Motor neuron (in vitro differentiated cells): ENCODE data around the gene WDR91. TPM values are rescaled to one million over a fixed set of nuclear protein-coding genes. Genes with fewer than 3 reads are reported as not detected.
"Not testable (repeated sequence)": the region's sequence is repeated elsewhere in the genome, so short reads cannot be mapped to it uniquely, and the experiment has no call there.

Experiments used
- ATAC-seq, 8 experiments: fragments of 200-7000 bp; cut with Tn5 transposase; replicated peaks in 6 of 8; 2 replicates each; pipeline ENCODE4 v1.8.0; 2021; ENCODE audit warnings: mild to moderate bottlenecking in 8 of 8, moderate library complexity in 8 of 8
- H3K27ac ChIP-seq, 2 donors: fragments of 250-450 bp; sonication (Bioruptor Pico); 2 replicates each; pipeline ENCODE4 v1.9.0; 2021; ENCODE audit warnings: antibody characterized with exemption in 2 of 2, mild to moderate bottlenecking in 2 of 2, moderate library complexity in 1 of 2
- H3K4me1 ChIP-seq, 2 donors: fragments of 250-450 bp; sonication (Bioruptor Pico); replicated peaks in 1 of 2; 2 replicates each; pipeline ENCODE4 v1.6.1; 2021; ENCODE audit warnings: antibody characterized with exemption in 2 of 2, mild to moderate bottlenecking in 2 of 2, moderate library complexity in 1 of 2
- H3K4me3 ChIP-seq, 5 donors: fragments of 250-450 bp; sonication (Bioruptor Pico); 2 replicates each; pipeline ENCODE4 v1.9.0; 2021; ENCODE audit warnings: antibody characterized with exemption in 5 of 5, mild to moderate bottlenecking in 5 of 5, moderate library complexity in 4 of 5
- WGBS, 10 experiments: fragments of 450-650 bp; shearing (Covaris generic); methylation state at CpG; one replicate each; pipeline ENCODE4 v1.0.0; 2022; 5-methylcytosine and 5-hydroxymethylcytosine counted together
- in situ Hi-C, 9 experiments: fragments of 400-800 bp; cut with MboI; loops; one replicate each; pipeline ENCODE4 v1.15.0; 2021; ENCODE audit warnings: low sequenced_read_pairs in 9 of 9, low pct_unique_long_range_greater_than_20kb in 2 of 9; ENCODE audit not compliant: unreplicated experiment in 9 of 9
- total RNA-seq, 8 experiments: library from RNA; unstranded; fragments of 300-600 nt; gene quantifications; 2 replicates each; pipeline versions ENCODE4 v1.2.3 to v1.2.4, GENCODE V29; 2022

Gene WDR91
- total RNA-seq, 8 experiments from 2014 or later: 6.3 to 19.6 (median 12.3) TPM

DNA sequence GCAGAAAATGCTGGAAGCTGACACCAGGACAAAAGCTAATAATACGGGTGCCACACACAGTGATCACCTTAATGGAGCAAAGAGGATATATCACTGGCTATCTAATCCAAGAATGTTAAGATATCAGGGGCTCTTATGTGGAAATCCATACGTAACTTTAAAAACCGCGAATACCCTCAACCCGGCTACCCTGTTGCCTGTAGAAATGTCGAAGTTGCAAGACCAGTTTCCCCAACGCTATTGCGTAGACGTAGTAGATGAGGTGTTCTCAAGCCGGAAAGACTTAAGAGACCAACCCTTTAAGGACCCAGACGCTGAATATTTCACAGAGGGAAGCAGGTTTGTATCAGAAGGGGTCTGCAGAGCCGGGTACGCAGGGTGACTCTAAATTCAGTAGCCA is 33.0 kb downstream of the WDR91 start:
- in situ Hi-C loops: no loop called here
- 17 to 100% (median 83%) methylated on average over 1 to 12 of the region's 13 CpGs; no CpG with 5 or more reads in 2 of the 10 experiments for WGBS, 10 experiments

DNA sequence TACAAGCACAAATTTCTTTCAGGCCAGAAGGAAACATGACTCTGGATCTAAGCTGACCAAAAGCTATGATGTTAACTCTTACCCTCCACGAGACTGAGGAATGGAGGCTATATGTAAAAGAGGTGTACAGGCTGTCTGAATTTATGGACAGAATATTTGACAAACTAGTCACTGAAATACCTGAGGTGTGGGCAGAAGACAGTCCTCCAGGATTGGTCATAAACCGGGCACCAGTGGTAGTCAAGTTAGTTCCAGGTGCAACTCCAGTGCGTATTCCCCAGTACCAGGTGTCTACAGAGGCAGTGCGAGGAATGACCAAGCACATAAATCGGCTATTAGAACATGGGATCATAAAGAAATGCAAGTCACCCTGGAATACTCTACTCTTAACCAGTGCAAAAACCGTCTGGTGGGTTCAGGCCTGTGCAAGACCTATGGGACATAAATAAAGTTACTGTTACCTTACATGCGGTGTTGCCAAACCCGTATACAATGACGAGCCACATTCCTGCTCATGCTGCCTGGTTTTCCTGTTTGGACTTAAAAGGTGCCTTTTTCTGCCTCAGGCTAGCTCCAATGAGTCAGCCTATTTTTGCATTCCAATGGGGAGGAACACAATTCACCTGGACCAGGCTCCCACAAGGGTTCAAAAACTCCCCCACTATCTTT is 34.2 kb downstream of the WDR91 start:
- Histone ChIP-seq H3K4me3 (no peak overlapping the region), H3K27ac (no peak overlapping the region), H3K4me1 (no peaks in the 10 kb centered on the region)
- in situ Hi-C loops: no loop called here
- ATAC-seq: no peak
- WGBS, 10 experiments: 67 to 100% (median 84%) methylated on average over 1 to 6 of the region's 9 CpGs; no CpG with 5 or more reads in 3 of the 10 experiments

More for the DNA sequence above, 33.0 kb downstream of the WDR91 start:
- no peak overlapping the region for H3K27ac ChIP-seq
- ATAC-seq: no peak
- H3K4me3 ChIP-seq: no peak overlapping the region
- no peaks in the 10 kb centered on the region for H3K4me1 ChIP-seq

DNA sequence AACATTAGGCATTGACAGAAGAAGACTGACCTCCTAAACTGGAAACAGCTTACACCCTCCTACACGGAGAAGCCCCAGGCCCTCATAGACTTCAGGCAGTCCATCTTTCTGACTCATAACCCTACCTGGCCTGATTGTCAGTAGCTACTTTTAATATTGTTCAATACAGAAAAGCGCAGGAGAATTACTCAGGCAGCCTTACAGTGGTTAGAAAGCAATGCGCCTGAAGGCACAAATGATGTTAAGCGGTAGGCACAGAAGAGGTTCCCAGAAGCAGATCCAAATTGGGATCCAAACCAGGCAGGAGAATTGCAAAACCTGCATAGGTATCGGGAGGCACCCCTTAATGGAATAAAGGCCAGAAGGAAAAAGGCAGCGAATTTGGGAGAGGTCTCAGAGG is 35.4 kb downstream of the WDR91 start:
- Histone ChIP-seq H3K4me1 (no peaks in the 10 kb centered on the region), H3K4me3 (no peak overlapping the region), H3K27ac (no peak overlapping the region)
- ATAC-seq: no peak
- in situ Hi-C loops: no loop called here
- 72 to 100% (median 89%) methylated on average over 1 to 6 of the region's 6 CpGs; no CpG with 5 or more reads in 2 of the 10 experiments for WGBS, 10 experiments

DNA sequence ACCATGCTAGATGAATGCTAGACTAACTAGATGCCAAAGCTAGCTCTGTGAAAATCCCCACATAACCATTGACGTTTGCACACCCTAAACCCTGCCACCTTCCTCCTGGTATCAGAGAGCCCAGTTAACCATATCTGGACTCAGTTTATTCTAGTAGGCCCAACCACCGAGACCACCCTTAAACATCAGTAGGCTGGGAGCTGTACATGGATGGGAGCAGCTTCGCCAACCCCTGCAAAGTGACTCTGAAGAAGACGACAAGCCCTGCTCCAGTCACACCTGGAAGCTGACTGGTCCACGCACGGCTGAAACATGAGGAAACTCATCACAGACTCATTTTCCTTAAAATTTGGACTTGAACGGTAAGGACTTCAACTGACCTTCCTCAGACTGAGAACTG is 36.4 kb downstream of the WDR91 start:
- Histone ChIP-seq H3K27ac (no peak overlapping the region), H3K4me1 (no peaks in the 10 kb centered on the region), H3K4me3 (no peak overlapping the region)
- ATAC-seq: no peak
- WGBS, 10 experiments: 20 to 100% (median 100%) methylated on average over 1 to 4 of the region's 7 CpGs; no CpG with 5 or more reads in 3 of the 10 experiments
- in situ Hi-C loops: loop anchor here in 2 of 9 experiments (25.0 kb wide), 2 partner anchors 188 to 213 kb away; partner anchors contain the start of gene AGBL3 (in 1 of the 2)

DNA sequence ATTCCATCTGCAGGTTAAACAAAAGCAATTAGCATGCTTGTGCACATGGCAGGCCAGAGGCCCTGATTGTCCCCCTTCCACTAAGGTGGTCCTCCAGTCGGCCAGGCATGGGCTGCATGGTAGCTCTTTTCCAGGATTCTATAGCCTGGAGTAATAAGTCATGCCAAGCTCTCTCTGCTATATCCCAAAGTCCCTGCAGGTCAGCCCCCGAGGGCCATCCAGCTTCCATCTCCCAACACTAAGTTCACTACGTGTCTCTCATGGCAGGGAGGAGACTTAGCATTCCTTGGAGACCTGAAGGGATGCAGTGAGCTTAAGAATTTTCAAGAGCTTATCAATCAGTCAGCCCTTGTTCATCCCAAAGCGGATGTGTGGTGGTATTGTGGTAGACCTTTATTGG is 37.4 kb downstream of the WDR91 start:
- not testable (repeated sequence) for H3K4me1 ChIP-seq, H3K27ac ChIP-seq, ATAC-seq, H3K4me3 ChIP-seq
- WGBS, 10 experiments: 80 to 100% (median 100%) methylated on average over 1 to 3 of the region's 4 CpGs; no CpG with 5 or more reads in 3 of the 10 experiments
- in situ Hi-C loops: loop anchor here in 2 of 9 experiments (25.0 kb wide), 2 partner anchors 187 to 212 kb away; partner anchors contain the start of gene AGBL3 (in 1 of the 2)

DNA sequence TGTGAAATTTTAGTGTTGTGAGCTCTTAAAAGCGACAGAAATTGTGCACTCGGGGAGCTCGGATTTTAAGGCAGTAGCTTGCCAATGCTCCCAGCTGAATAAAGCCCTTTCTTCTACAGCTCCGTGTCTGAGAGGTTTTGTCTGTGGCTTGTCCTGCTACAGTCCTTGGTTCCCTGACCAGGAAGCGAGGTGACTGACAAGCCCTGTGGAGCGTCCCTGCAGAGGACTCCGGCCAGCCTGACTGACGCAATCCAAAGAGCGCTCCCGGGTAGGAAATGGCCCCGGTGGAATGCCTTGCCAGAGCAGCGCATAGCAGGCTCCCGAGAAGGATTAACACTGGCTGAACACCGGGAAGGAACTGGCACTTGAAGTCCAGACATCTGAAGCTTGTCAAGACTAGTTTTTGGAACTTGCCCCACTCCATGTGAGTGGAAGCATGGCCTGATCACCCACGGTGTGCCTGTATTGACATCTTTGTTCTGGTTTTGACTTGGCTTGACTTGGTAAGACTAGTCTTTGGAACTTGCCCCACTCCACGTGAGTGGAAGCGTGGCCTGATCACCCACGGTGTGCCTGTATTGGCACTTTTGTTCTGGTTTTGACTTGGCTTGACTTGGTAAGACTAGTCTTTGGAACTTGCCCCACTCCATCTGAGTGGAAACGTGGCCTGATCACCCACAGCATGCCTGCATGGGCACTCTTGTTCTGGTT is 39.6 kb downstream of the WDR91 start:
- in situ Hi-C loops: loop anchor here in 2 of 9 experiments (25.0 kb wide), 2 partner anchors 184 to 209 kb away; partner anchors contain the start of gene AGBL3 (in 1 of the 2)
- peaks cover 5 to 10% of the 10 kb centered on the region in 2 donors for H3K4me1 ChIP-seq
- WGBS, 10 experiments: 26 to 90% (median 87%) methylated on average over 2 to 12 of the region's 19 CpGs; no CpG with 5 or more reads in 2 of the 10 experiments
- H3K27ac ChIP-seq, H3K4me3 ChIP-seq, ATAC-seq: not testable (repeated sequence)

DNA sequence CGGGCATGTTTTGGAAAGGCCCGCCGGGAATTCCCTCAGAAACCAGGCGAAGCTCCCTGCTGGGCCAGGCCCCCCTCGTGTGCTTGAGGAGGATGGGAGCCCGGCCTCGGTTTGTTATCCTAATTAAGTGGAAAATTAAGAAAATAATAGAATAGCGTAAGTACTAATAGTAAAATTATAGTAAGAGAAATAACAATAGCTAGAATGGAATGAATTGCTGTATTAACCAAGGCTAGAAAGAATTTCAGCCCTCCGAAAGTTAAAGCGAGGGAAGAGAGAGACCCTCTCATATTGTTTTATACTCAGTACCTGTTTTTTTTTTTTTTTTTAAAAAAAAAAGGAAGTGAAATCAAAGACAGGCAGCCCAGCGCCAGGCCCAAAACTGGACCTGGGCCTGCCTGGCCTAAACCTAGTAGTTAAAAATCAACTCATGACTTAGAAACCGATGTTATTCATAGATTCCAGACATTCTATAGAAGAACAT is 40.3 kb downstream of the WDR91 start:
- WGBS, 10 experiments: 0 to 72% (median 42%) methylated on average over 3 to 12 of the region's 12 CpGs
- not testable (repeated sequence) for ATAC-seq
- Histone ChIP-seq H3K4me3 (peak overlapping the region; percentile 56 to 98 (median 91)), H3K4me1 (peaks cover 5 to 10% of the 10 kb centered on the region in 2 donors), H3K27ac (peak overlapping the region in 1 of 2 donors; percentile 93)
- in situ Hi-C loops: loop anchor here in 2 of 9 experiments (25.0 kb wide), 2 partner anchors 184 to 209 kb away; partner anchors contain the start of gene AGBL3 (in 1 of the 2)

DNA sequence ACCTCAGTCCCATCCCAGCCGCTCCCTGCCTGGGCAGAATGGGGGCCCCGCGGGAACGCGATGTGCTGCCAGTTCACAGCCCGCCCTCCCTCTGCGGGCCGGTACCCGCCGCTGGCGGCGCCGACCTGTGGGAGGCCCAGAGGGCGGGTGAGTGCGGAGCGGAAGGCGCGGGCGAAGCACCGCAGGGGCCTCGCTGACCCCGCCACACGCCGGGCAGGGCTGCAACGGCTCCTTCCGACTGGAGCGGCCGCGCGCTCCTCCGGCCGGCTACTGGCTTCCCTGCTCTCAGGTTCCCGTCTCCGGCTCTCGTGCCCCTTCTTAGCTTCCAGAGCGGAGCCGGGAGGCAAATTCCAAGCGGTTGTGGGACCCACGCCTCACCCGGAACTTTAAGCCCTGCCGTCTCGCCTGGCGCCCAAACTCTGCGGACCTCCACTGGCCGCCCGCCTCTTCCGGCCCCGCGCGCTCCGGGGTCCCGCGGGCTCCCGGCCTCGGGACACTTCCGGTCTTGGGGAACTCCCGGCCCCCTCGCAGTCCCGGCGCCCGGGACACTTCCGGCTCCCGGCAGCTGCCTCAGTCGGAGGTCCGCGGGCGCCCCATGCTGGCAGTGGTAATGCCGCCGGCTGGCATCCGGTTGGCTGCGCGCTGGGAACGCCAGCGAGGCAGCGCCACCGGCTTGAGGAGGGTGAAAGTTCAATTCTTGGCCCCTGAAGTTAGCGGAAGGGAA is 40.9 kb downstream of the WDR91 start, which contains the start of gene CYREN:
Gene CYREN, minus strand, starts transcription at position 434 of the 724 bp plus-strand sequence. CDS start 1,785 bp downstream, outside the sequence.
- whole genome bisulfite sequencing, 10 experiments: 0 to 1% (median 0%) methylated on average over 1 to 26 of the region's 77 CpGs; no CpG with 5 or more reads in 5 of the 10 experiments
- H3K27ac ChIP-seq: peak within 1 kb of the TSS; percentile 60 to 93
- in situ Hi-C loops: loop anchor here in 2 of 9 experiments (25.0 kb wide), 2 partner anchors 183 to 208 kb away; partner anchors contain the start of gene AGBL3 (in 1 of the 2)
- peak; percentile 91 to 98 (median 97) for ATAC-seq
- H3K4me1 ChIP-seq: peaks cover 5 to 10% of the 10 kb centered on the region in 2 donors
- peak within 1 kb of the TSS; percentile 56 to 98 (median 91) for H3K4me3 ChIP-seq

DNA sequence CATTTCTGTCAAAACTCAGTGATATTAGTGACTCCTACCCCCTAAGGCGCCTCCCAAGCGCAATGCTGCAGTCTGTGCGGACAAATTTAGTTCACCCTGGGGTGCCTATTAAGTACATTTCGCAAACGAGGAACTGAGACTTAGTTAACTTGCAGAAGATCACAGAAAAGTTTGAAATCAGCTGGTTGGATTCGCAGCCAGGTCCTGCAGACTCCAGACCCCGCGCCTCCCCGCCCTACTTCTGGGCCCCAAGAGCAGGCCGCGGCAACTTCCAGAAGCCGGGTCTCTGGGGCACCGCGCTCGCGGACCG is 41.4 kb downstream of the WDR91 start:
- in situ Hi-C loops: loop anchor here in 2 of 9 experiments (25.0 kb wide), 2 partner anchors 183 to 208 kb away; partner anchors contain the start of gene AGBL3 (in 1 of the 2)
- Histone ChIP-seq H3K27ac (peak overlapping the region; percentile 60 to 93), H3K4me1 (peaks cover 5 to 10% of the 10 kb centered on the region in 2 donors), H3K4me3 (peak overlapping the region; percentile 56 to 98 (median 91))
- 0 to 20% (median 0%) methylated on average over 2 to 12 of the region's 17 CpGs; no CpG with 5 or more reads in 6 of the 10 experiments for WGBS, 10 experiments
- no peak for ATAC-seq

DNA sequence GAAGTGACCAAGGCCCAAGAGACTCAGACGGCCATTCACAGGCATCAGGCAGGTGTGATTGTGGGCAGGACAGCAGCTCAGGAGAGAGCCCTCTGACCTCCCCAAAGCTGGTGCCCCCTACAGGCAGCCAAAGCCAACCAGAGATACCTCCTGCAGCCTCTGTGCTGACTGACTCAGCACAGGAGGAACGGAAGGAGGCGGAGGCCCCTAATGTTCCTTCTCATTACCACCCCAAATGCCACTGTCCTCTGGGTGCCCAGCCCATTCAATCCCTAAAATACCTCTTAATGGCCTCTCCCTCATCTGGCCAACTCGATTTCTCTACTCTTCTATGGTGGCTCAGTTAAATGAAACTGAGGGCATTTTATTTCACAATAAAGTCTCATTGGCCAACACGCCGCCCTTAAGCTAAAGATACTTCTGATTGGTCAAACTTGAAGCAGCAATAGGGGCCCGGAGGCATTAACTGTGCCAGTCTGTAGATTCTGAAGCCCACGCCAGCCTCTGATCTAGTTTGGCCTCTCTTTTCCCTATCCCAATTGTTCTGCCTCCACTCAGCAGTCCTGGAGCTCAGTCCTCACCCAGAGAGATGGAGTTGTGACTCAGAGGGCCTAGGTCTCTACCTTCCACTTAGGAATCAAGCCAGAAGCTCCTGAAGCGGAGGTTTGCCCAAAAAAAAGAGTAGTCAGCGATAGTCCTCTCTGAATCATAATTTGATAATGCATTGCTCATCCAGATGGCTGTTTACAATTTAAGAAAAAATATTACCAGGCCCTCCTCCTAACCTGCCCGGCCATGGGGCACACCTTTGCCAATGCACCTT is 42.0 kb downstream of the WDR91 start:
- peak overlapping the region; percentile 56 to 98 (median 91) for H3K4me3 ChIP-seq
- peak in 1 of 8 experiments; percentile 1 for ATAC-seq
- in situ Hi-C loops: loop anchor here in 2 of 9 experiments (25.0 kb wide), 2 partner anchors 182 to 207 kb away; partner anchors contain the start of gene AGBL3 (in 1 of the 2)
- H3K4me1 ChIP-seq: peaks cover 5 to 10% of the 10 kb centered on the region in 2 donors
- WGBS, 10 experiments: 20 to 93% (median 58%) methylated on average over 2 to 10 of the region's 11 CpGs; no CpG with 5 or more reads in 2 of the 10 experiments
- peak overlapping the region in 1 of 2 donors; percentile 93 for H3K27ac ChIP-seq

DNA sequence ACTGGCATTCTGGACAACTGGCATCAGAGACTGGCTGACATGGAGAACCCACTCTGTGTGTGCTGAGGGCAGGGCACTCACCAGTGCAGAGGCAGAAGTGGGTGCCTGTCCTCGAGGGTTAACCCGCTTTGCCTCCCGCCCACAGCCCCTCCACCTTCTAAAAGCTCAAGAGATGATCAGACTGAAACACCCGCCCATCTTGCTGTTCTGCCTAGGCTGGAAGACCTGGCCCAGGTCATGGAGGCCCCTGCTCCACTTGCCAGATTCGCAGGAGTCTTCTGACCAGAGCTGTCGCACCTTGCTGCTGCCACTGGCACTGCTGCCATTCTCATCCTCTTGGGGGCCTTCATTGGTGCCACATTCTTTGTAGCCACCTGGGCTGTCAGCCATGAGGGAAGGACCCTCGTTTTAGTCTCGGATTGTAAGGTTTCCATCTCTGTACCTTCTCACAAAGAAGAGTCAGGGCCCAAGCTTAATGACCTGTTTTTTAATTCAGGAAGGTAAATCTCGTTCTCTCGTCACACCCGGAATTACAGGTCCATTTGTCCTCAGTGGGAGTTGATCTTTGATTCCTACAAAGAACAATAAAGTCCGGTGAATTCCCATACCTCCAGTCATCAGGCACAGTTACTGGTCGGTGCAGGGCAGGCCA is 42.7 kb downstream of the WDR91 start:
- H3K27ac ChIP-seq: no peak overlapping the region

More for the DNA sequence above, 42.7 kb downstream of the WDR91 start:
- Histone ChIP-seq H3K4me3 (no peak overlapping the region), H3K4me1 (peaks cover 5 to 10% of the 10 kb centered on the region in 2 donors)
- in situ Hi-C loops: loop anchor here in 2 of 9 experiments (25.0 kb wide), 2 partner anchors 181 to 206 kb away; partner anchors contain the start of gene AGBL3 (in 1 of the 2)
- 79 to 100% (median 94%) methylated on average over 2 to 6 of the region's 13 CpGs; no CpG with 5 or more reads in 1 of the 10 experiments for WGBS, 10 experiments
- ATAC-seq: no peak
